ENCODE data around the gene MMEL1. TPM values are rescaled to one million over a fixed set of nuclear protein-coding genes. Genes with fewer than 3 reads are reported as not detected.

MMEL1 gene
- total RNA-seq, 2 donors from 2014 or later = not detected

DNA sequence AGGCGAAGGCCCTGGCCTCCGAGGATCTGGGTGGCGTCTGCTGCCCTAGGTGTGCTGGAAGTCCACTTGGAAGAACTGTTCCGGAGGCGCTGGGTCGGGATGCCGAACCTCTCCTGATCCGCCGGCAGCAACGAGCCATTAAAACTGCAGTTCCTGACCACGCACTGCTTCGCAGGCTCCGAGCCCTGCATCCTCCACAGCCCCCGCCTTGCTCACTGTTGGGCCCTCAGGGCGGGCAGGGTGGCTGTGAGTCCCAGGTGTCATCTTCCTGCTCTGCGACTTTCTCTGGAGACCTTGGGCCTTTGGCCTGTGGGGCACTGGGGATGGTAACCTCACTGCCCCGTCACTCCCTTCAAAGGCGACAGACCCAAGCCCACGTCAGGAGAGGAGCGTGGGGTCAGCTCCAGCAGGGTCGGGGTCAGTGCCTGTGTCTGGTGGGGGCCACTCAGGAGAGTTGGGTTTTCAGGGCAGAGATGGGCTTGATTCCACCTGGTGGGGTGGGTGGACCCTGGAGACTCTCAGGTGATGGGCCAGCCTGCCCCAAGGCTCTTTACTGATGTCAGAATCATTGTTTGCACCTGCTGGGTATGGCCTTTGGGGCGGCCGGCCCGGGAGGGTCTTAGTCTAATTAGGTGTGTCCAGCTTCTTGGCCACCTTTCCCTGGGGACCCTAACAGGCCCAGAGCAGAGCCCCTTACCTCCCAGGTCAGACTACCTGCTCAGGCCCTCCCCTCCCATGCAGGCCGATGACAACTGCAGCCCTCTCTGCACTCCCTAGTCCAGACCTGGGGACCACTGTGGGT is 43.2 kb downstream of the MMEL1 start:
- Histone ChIP-seq H3K27me3 (no peaks in the 10 kb centered on the region), H3K4me3 (no peak overlapping the region), H3K4me1 (peaks cover 40% of the 10 kb centered on the region), H3K9me3 (no peaks in the 10 kb centered on the region), H3K36me3 (replicated peaks in 1 of 2; ENCODE audit: insufficient read depth in 1 of 2, low read depth in 2 of 2) (no peaks in the 10 kb centered on the region), H3K27ac (no peak overlapping the region)
- DNase-seq (no peak), ATAC-seq (no peak)
- 92 to 96% methylated on average over 25 of the region's 25 CpGs for whole genome bisulfite sequencing, 2 donors
- intact Hi-C loops (cut with DNase I) = loop anchor here (10.0 kb wide), 1 partner anchor 55 kb away; the partner anchor contains the start of gene HES5
- TF ChIP-seq, protein P1, sequence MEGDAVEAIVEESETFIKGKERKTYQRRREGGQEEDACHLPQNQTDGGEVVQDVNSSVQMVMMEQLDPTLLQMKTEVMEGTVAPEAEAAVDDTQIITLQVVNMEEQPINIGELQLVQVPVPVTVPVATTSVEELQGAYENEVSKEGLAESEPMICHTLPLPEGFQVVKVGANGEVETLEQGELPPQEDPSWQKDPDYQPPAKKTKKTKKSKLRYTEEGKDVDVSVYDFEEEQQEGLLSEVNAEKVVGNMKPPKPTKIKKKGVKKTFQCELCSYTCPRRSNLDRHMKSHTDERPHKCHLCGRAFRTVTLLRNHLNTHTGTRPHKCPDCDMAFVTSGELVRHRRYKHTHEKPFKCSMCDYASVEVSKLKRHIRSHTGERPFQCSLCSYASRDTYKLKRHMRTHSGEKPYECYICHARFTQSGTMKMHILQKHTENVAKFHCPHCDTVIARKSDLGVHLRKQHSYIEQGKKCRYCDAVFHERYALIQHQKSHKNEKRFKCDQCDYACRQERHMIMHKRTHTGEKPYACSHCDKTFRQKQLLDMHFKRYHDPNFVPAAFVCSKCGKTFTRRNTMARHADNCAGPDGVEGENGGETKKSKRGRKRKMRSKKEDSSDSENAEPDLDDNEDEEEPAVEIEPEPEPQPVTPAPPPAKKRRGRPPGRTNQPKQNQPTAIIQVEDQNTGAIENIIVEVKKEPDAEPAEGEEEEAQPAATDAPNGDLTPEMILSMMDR (IDR thresholded peaks at IDR 0.05) = no peak
- no peak for TF ChIP-seq POLR2A (IDR thresholded peaks at IDR 0.05)

- intact Hi-C loops (cut with DNase I) = loop anchor here (10.0 kb wide), 1 partner anchor 54 kb away; the partner anchor contains the start of gene HES5
- no peak for DNase-seq
- H3K4me1 ChIP-seq = peaks cover 44% of the 10 kb centered on the region
- no peak overlapping the region for H3K27ac ChIP-seq
- no peak for TF ChIP-seq POLR2A (IDR thresholded peaks at IDR 0.05)
- TF ChIP-seq, protein P1 (IDR thresholded peaks at IDR 0.05) = no peak
- H3K27me3 ChIP-seq = no peaks in the 10 kb centered on the region
- H3K36me3 ChIP-seq (replicated peaks in 1 of 2; ENCODE audit: insufficient read depth in 1 of 2, low read depth in 2 of 2) = no peaks in the 10 kb centered on the region
- H3K4me3 ChIP-seq = no peak overlapping the region
- H3K9me3 ChIP-seq = no peaks in the 10 kb centered on the region
- 83% methylated on average over 18 to 19 of the region's 23 CpGs for WGBS, 2 donors
- no peak for ATAC-seq
These were observed 44.0 kb downstream of the MMEL1 start for GRCh38 chr1:2588661-2589430.

- TF ChIP-seq POLR2A (IDR thresholded peaks at IDR 0.05) = no peak
- TF ChIP-seq, protein P1 (IDR thresholded peaks at IDR 0.05) = no peak
- DNase-seq = no peak
- intact Hi-C loops (cut with DNase I) = loop anchor here (10.0 kb wide), 1 partner anchor 53 kb away; the partner anchor contains the start of gene HES5
- no peak for ATAC-seq
- no peaks in the 10 kb centered on the region for H3K9me3 ChIP-seq
- no peaks in the 10 kb centered on the region for H3K36me3 ChIP-seq (replicated peaks in 1 of 2; ENCODE audit: insufficient read depth in 1 of 2, low read depth in 2 of 2)
- peaks cover 42% of the 10 kb centered on the region for H3K4me1 ChIP-seq
- no peak overlapping the region for H3K27ac ChIP-seq
- no peak overlapping the region for H3K4me3 ChIP-seq
- no peaks in the 10 kb centered on the region for H3K27me3 ChIP-seq
- 74 to 84% methylated on average over 4 to 17 of the region's 19 CpGs for WGBS, 2 donors
These were observed 44.8 kb downstream of the MMEL1 start for GRCh38 chr1:2587860-2588571.

DNA sequence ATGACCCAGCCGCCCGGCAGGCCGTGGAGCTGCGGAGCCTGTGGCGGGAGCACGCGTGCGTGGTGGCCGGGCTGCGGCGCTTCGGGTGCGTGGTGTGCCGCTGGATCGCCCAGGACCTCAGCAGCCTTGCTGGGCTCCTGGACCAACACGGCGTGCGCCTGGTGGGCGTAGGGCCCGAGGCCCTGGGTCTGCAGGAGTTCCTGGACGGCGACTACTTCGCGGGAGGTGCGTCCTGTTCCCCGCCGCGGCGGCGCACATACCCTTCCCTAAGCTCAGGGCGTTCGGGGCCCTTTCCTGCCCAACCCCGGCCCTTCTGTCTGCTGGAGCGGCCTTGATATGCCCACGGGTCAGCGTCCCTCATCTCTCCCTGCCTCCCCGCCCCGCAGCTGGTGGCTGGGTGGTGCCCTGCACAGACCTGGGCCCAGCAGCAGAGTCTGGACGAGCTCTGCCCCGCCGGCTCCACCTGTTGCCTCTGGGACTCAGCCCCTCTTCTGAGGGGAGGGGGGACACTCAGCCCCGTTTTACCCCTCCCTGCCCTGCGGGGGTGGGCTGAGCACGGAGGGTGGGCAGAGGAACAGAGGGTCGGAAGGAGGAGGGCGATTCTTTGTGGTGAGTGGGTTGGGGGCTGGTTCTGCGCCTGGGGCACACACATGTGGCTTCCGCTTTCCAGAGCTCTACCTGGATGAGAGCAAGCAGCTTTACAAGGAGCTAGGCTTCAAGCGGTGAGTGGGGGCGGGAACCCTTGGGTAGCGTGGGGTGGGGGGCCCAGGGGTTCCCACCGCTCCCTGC is 45.6 kb downstream of the MMEL1 start:
- peak in 2 of 4 donors; percentile 38 to 39 for DNase-seq
- H3K27ac ChIP-seq = peak overlapping the region; percentile 94 to 99 (median 97)
- 0 to 10% methylated on average over 2 to 49 of the region's 52 CpGs for WGBS, 2 donors

More for the DNA sequence above, 45.6 kb downstream of the MMEL1 start:
- TF ChIP-seq POLR2A (IDR thresholded peaks at IDR 0.05) = no peak
- TF ChIP-seq, protein P1 (IDR thresholded peaks at IDR 0.05) = no peak
- ATAC-seq = no peak
- Histone ChIP-seq H3K27me3 (no peaks in the 10 kb centered on the region), H3K36me3 (replicated peaks in 1 of 2; ENCODE audit: insufficient read depth in 1 of 2, low read depth in 2 of 2) (no peaks in the 10 kb centered on the region), H3K9me3 (no peaks in the 10 kb centered on the region), H3K4me3 (peak overlapping the region; percentile 42 to 59), H3K4me1 (peaks cover 39% of the 10 kb centered on the region)
- intact Hi-C loops (cut with DNase I) = loop anchor here (10.0 kb wide), 1 partner anchor 52 kb away; the partner anchor contains the start of gene HES5

Data from body of pancreas (tissue), 4 donors.